Activated CD8-positive, alpha-beta T cell treated with anti-CD3 and anti-CD28 coated beads for 36 hours (primary cell): ENCODE data around the gene B3GALNT1. TPM values are rescaled to one million over a fixed set of nuclear protein-coding genes. Genes with fewer than 3 reads are reported as not detected.
A peak's percentile ranks its signal among the peaks of the same experiment; 100 is the strongest.

Experiments
- ATAC-seq: fragments of 200-7000 bp; cut with Tn5 transposase; one replicate; pipeline ENCODE4 v1.10.0; 2021; ENCODE audit warnings: mild to moderate bottlenecking, moderate library complexity
- CTCF ChIA-PET: fragments of 350-600 bp; sonication (Branson Sonifier 250); formaldehyde crosslinking; loops from one replicate; lab custom pipeline; 2021; ENCODE audit warnings: antibody characterized with exemption; lab: Charles Lee
- POLR2A ChIA-PET: fragments of 350-600 bp; sonication (Branson Sonifier 250); formaldehyde crosslinking; loops from one replicate; lab custom pipeline; 2021; ENCODE audit warnings: antibody characterized with exemption; lab: Charles Lee
- DNase-seq: peaks from one replicate; pipeline ENCODE4 v3.0.0-alpha.2; 2020
- H3K27ac Mint-ChIP-seq: one replicate; pipeline ENCODE4 v1.8.0; 2021; ENCODE audit warnings: mild to moderate bottlenecking, mixed read lengths
- H3K27me3 Mint-ChIP-seq: one replicate; pipeline ENCODE4 v1.8.0; 2021; ENCODE audit warnings: mixed read lengths
- H3K36me3 Mint-ChIP-seq: one replicate; pipeline ENCODE4 v1.8.0; 2021; ENCODE audit warnings: low read depth, mixed read lengths
- H3K4me1 Mint-ChIP-seq: one replicate; pipeline ENCODE4 v1.8.0; 2021; ENCODE audit warnings: low read depth, mixed read lengths
- H3K4me3 Mint-ChIP-seq: one replicate; pipeline ENCODE4 v1.8.0; 2021; ENCODE audit warnings: mild to moderate bottlenecking, moderate library complexity, mixed read lengths
- H3K9me3 Mint-ChIP-seq: one replicate; pipeline ENCODE4 v1.8.0; 2021; ENCODE audit warnings: mixed read lengths
- intact Hi-C: fragments of 100-400 bp; cut with micrococcal nuclease; formaldehyde crosslinking; loops from one replicate; pipeline ENCODE4 v1.10.0; 2022
- total RNA-seq, 2 experiments: library from RNA; stranded (reverse); gene quantifications; one replicate each; pipeline ENCODE4 v1.2.3, GENCODE V29; 2021
- TF ChIP-seq, protein P1 (sequence below): fragments of 200-600 bp; IDR thresholded peaks from one replicate; pipeline ENCODE4 v1.8.0; 2022; ENCODE audit warnings: antibody characterized with exemption, mild to moderate bottlenecking

The B3GALNT1 gene
- total RNA-seq, 2 experiments from 2014 or later = 2.2 to 3.2 TPM

DNA sequence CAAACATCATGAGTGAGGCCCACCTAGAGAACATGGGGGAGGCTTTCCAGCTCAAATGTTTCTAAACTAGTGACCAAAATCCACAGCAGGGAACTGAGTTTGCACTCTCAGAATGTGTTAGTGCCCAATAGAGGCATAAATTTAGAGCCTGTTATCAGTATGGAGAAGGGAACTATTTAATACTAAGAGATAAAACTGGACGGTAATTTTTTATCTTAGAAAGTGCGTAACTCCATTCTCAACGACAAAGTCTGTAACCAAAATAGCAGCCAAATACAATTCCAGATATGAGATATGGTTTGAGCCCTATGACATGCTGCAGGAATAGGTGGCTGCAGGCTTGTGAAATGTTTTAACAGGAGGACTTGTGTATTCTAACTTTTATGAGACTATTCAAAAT lies 3.5 kb downstream of the B3GALNT1 start:
- intact Hi-C loops = loop anchor here (5.0 kb wide), 1 partner anchor 321 kb away; no protein-coding TSS in a partner anchor
- TF ChIP-seq, protein P1, sequence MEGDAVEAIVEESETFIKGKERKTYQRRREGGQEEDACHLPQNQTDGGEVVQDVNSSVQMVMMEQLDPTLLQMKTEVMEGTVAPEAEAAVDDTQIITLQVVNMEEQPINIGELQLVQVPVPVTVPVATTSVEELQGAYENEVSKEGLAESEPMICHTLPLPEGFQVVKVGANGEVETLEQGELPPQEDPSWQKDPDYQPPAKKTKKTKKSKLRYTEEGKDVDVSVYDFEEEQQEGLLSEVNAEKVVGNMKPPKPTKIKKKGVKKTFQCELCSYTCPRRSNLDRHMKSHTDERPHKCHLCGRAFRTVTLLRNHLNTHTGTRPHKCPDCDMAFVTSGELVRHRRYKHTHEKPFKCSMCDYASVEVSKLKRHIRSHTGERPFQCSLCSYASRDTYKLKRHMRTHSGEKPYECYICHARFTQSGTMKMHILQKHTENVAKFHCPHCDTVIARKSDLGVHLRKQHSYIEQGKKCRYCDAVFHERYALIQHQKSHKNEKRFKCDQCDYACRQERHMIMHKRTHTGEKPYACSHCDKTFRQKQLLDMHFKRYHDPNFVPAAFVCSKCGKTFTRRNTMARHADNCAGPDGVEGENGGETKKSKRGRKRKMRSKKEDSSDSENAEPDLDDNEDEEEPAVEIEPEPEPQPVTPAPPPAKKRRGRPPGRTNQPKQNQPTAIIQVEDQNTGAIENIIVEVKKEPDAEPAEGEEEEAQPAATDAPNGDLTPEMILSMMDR = no peak

DNA sequence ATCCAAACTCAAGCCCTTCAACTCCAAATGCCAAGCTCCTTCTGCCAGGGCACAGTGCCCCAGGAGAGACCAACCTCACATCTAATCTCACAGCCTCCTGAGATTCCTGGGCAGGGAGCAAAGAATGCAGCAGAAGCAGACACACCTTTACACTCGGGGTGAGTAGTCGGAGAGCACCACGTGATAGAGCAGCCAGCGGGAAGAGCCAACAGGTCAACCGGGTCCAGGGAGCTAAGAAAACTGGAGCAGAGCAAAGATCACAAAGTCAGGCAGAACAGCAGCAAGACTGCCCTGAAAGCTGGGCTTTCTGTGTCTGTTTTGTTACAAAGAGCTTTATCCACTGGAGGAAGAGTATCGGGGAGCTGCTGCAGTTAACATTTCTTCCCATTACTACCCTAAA lies 4.2 kb downstream of the B3GALNT1 start:
- H3K27ac Mint-ChIP-seq = no peak overlapping the region
- H3K36me3 Mint-ChIP-seq = no peaks in the 10 kb centered on the region
- DNase-seq (no peak), ATAC-seq (no peak)
- CTCF ChIA-PET = no interaction called here
- intact Hi-C loops = loop anchor here (5.0 kb wide), 1 partner anchor 321 kb away; no protein-coding TSS in a partner anchor
- H3K27me3 Mint-ChIP-seq = peaks cover 20% of the 10 kb centered on the region
- POLR2A ChIA-PET = interaction anchor here (1.5 kb wide), 1 partner anchor 18 kb away, joined by 3 read pairs; no protein-coding TSS in a partner anchor
- TF ChIP-seq, protein P1 = no peak
- H3K4me1 Mint-ChIP-seq = peaks cover 7% of the 10 kb centered on the region
- no peak overlapping the region for H3K4me3 Mint-ChIP-seq
- H3K9me3 Mint-ChIP-seq = no peaks in the 10 kb centered on the region

More for the DNA sequence above, 3.5 kb downstream of the B3GALNT1 start:
- no peak overlapping the region for H3K4me3 Mint-ChIP-seq
- DNase-seq = no peak
- peaks cover 7% of the 10 kb centered on the region for H3K4me1 Mint-ChIP-seq
- no peak overlapping the region for H3K27ac Mint-ChIP-seq
- no peaks in the 10 kb centered on the region for H3K9me3 Mint-ChIP-seq
- CTCF ChIA-PET = no interaction called here
- no peaks in the 10 kb centered on the region for H3K36me3 Mint-ChIP-seq
- peaks cover 20% of the 10 kb centered on the region for H3K27me3 Mint-ChIP-seq
- POLR2A ChIA-PET = no interaction called here
- ATAC-seq = no peak

DNA sequence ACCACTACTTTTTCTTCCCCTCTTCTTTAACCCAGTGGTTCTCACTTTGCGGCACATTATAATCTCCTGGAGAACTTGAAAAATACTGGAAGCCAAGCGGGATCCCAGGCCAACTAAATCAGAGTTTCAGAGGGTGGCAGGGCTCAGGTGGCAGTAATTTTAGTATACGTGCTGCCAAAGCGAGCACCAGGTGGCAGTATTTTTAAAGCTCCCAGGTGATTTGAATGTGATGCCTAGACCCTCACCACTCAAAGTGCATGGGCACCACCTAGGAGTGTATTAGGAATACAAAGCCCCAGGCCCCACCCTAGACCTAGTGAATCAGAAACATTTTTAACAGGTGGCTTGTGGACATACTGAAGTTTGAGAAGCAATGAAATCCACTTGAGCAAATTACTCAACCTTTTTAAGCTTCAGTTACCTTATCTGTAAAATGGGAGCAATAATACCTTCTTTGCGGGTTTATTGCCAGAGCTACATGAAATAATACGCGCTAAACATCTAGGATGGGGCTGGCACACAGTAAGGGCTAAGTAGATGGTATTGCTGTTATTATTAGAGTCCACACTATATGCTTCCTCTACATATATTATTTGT lies 8.3 kb downstream of the B3GALNT1 start:
- no peak overlapping the region for H3K4me3 Mint-ChIP-seq
- POLR2A ChIA-PET = interaction anchor here (0.6 kb wide), 1 partner anchor 543 kb away, joined by 3 read pairs; no protein-coding TSS in a partner anchor
- peak; percentile 41 for DNase-seq
- intact Hi-C loops = no loop called here
- no peaks in the 10 kb centered on the region for H3K9me3 Mint-ChIP-seq
- H3K36me3 Mint-ChIP-seq = no peaks in the 10 kb centered on the region
- H3K4me1 Mint-ChIP-seq = no peaks in the 10 kb centered on the region
- no peak overlapping the region for H3K27ac Mint-ChIP-seq
- H3K27me3 Mint-ChIP-seq = no peaks in the 10 kb centered on the region
- peak; percentile 24 for ATAC-seq
- CTCF ChIA-PET = interaction anchor here (0.5 to 1.9 kb wide), 15 partner anchors 8 to 331 kb away, joined by 3 to 17 read pairs (median 3); partner anchors contain the start of gene B3GALNT1
- TF ChIP-seq, protein P1 = peak; percentile 40

DNA sequence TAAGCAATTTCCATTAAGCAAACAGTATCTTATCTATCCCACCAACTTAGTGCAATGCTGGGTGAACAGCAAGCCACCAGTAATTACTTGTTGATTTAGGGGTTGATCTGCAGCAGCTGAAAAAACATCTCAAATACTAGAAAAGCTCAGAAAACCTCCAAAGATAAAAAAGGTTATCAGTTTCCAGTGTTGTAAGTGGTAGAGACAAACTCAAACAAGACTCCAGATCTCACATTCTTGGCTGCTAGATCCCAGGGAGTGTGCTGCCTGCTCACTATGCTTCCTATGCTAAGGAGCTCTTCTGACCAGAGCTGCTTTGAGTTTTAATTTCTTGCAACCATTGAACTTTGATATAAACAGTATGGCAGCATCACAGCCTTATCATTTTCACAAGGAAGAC lies 11.3 kb downstream of the B3GALNT1 start:
- H3K4me3 Mint-ChIP-seq = no peak overlapping the region
- DNase-seq = no peak
- no peaks in the 10 kb centered on the region for H3K4me1 Mint-ChIP-seq
- no peak for ATAC-seq
- POLR2A ChIA-PET = no interaction called here
- H3K9me3 Mint-ChIP-seq = no peaks in the 10 kb centered on the region
- H3K36me3 Mint-ChIP-seq = no peaks in the 10 kb centered on the region
- TF ChIP-seq, protein P1 = no peak
- H3K27ac Mint-ChIP-seq = no peak overlapping the region
- H3K27me3 Mint-ChIP-seq = no peaks in the 10 kb centered on the region
- intact Hi-C loops = no loop called here
- CTCF ChIA-PET = no interaction called here

DNA sequence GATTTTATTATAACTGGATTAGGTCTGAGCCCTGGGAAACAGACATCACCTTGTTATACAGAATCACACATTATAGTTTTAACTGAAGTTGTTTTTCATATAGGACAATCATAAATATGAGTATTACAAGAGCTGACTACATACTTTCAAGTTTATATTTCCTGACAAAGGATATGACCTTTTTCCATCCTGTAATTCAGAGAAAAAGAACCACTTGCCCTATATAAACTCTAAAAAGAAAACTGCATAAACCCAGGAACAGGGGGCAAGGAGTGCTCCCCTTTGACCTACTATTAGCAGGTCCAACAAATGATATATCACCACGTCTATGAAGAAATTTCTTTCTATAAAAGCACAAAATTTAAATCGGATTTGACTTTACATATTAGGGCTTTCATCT lies 20.9 kb downstream of the B3GALNT1 start:
- Mint-ChIP-seq H3K27me3 (peaks cover 3% of the 10 kb centered on the region), H3K9me3 (no peaks in the 10 kb centered on the region), H3K4me3 (no peak overlapping the region), H3K27ac (no peak overlapping the region), H3K4me1 (peaks cover 13% of the 10 kb centered on the region), H3K36me3 (no peaks in the 10 kb centered on the region)
- intact Hi-C loops = no loop called here
- TF ChIP-seq, protein P1 = no peak
- ChIA-PET CTCF (no interaction called here), POLR2A (no interaction called here)
- no peak for ATAC-seq
- no peak for DNase-seq
